ENCODE measurements around the gene SLC32A1.

Gene SLC32A1, protein sequence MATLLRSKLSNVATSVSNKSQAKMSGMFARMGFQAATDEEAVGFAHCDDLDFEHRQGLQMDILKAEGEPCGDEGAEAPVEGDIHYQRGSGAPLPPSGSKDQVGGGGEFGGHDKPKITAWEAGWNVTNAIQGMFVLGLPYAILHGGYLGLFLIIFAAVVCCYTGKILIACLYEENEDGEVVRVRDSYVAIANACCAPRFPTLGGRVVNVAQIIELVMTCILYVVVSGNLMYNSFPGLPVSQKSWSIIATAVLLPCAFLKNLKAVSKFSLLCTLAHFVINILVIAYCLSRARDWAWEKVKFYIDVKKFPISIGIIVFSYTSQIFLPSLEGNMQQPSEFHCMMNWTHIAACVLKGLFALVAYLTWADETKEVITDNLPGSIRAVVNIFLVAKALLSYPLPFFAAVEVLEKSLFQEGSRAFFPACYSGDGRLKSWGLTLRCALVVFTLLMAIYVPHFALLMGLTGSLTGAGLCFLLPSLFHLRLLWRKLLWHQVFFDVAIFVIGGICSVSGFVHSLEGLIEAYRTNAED

DNA sequence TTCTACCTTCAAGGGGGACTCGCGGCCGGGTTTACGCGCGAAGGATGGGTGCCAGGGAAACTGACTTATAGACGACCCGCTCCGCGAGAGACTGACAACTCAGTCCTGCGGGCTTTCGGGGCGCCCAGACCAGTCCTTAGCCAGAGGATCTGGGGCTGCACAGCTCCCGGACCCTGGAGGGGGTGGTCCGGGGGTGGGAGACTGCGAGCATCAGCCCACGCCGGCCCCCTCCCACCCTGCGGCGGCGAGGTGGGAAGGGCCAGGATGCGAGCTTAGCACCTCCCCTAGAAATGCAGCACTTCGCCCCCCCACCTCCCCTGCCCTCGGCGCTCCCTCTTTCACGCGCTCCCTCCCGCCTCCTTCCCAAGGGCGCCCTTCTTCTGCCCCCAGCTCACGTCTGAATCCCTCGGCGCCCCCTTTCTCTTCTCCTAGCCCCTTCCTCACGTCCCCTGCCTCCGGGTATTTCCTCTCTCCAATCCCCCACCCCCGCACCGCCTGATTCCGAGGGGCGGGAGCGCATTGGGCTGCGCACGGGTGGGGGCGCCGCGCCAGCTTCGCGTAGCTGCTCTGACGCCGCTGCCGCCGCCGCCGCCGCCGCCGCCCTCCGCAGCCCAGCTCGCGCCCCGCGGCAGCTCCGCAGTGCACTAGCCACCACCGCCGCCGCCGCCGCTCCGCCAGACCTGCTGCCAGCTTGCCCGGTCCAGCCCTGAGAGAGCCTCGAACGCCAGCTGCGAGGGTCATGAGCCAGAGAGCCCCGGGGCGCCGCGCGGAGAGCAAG is at the start of gene SLC32A1:
TSS of gene SLC32A1 (plus strand) at position 639 of the 778 bp plus-strand sequence. CDS start 239 bp downstream, outside the sequence.
- H3K4me1 ChIP-seq (ENCODE audit: insufficient read depth, low read length) = peaks cover 10% of the 10 kb centered on the region; the same call in 1 of the 2 replicates
- no peaks in the 10 kb centered on the region for H3K36me3 ChIP-seq (ENCODE audit: insufficient read depth, low read depth, low read length)
- no peak within 1 kb of the TSS for H3K9ac ChIP-seq (ENCODE audit: low read depth, low read length)
- no peak within 1 kb of the TSS for H3K27ac ChIP-seq (ENCODE audit: low read length)
- peaks cover 100% of the 10 kb centered on the region for H3K27me3 ChIP-seq (ENCODE audit: insufficient read depth, low read length)
- peaks cover 4% of the 10 kb centered on the region; the same call in 1 of the 2 replicates for H3K9me3 ChIP-seq (ENCODE audit: insufficient read depth, low read depth, low read length)
- peak within 1 kb of the TSS; percentile 54 for H3K4me3 ChIP-seq (ENCODE audit: low read length)

DNA sequence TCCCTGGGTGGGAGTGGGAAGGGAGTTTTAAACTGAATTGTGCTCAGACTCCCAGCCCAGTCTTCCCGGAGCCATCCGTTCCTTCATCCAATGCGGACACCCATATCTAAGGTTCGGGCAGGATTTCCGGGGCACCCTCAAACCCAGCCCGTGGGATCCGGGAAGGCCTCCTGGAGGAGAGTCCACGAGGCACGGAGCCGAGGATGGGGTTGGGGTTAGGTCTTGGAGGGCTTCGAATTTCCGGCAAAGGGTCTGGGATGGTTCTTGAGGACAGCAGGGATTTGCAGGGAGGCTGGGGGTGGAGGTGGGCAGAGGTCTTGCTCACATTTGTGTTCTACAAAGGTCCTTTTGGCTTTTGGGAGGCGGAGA is 49.5 kb upstream of the SLC32A1 start:
- Histone ChIP-seq H3K27ac (ENCODE audit: low read length) (no peak overlapping the region), H3K36me3 (ENCODE audit: insufficient read depth, low read depth, low read length) (no peaks in the 10 kb centered on the region), H3K9ac (ENCODE audit: low read depth, low read length) (peak overlapping the region; percentile 59; the same call in 1 of the 2 replicates), H3K27me3 (ENCODE audit: insufficient read depth, low read length) (peaks cover 91% of the 10 kb centered on the region), H3K4me1 (ENCODE audit: insufficient read depth, low read length) (peaks cover 6% of the 10 kb centered on the region; the same call in 1 of the 2 replicates), H3K4me3 (ENCODE audit: low read length) (peak overlapping the region; percentile 66), H3K9me3 (ENCODE audit: insufficient read depth, low read depth, low read length) (no peaks in the 10 kb centered on the region)

GRCh38 chr20:38676576-38676975 is 47.7 kb upstream of the SLC32A1 start:
- Histone ChIP-seq H3K4me3 (ENCODE audit: low read length) (no peak overlapping the region), H3K4me1 (ENCODE audit: insufficient read depth, low read length) (no peaks in the 10 kb centered on the region; the same call in 1 of the 2 replicates), H3K27ac (ENCODE audit: low read length) (no peak overlapping the region), H3K27me3 (ENCODE audit: insufficient read depth, low read length) (peaks cover 83% of the 10 kb centered on the region), H3K9me3 (ENCODE audit: insufficient read depth, low read depth, low read length) (no peaks in the 10 kb centered on the region), H3K36me3 (ENCODE audit: insufficient read depth, low read depth, low read length) (no peaks in the 10 kb centered on the region), H3K9ac (ENCODE audit: low read depth, low read length) (no peak overlapping the region)

DNA sequence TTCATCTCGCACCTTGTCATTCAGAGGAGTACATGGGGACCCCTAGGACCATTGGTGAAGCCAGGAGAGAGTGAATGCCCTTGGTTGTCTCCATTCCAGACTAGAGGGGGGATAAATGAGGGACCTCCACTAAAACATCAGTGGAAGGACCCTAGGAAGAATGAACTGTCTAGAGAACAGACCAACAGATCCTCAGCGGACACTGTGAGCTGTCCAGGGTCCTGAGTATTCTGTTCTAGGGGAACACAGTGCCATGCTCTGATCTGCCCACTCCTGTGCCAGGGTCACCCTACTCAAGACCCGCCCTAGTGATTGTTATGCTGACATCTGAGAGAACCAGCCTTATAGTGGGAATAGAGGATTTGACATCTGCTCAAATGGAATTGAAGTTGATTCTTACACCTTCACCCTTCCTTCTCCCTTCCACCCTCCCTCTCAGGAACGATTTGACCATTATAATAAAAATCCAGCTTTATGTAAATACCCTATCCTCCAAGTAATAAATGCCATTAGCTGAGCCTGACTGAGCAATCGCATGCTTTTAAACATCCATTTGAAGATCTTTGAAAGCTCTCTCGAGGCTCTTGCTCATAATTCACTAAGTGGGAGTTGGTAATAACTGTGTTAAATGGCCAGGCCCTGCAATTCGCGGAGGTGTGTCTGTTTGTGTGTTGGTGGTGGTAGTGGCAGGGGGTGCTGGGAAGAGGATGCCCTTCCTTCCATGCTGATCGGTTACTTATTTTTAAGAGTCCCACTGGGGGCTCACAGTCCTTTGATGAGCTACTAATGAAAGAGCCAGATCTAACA is 43.6 kb upstream of the SLC32A1 start:
- H3K9ac ChIP-seq (ENCODE audit: low read depth, low read length) = no peak overlapping the region
- H3K36me3 ChIP-seq (ENCODE audit: insufficient read depth, low read depth, low read length) = no peaks in the 10 kb centered on the region
- no peaks in the 10 kb centered on the region for H3K4me1 ChIP-seq (ENCODE audit: insufficient read depth, low read length)
- no peaks in the 10 kb centered on the region for H3K9me3 ChIP-seq (ENCODE audit: insufficient read depth, low read depth, low read length)
- peaks cover 75% of the 10 kb centered on the region for H3K27me3 ChIP-seq (ENCODE audit: insufficient read depth, low read length)
- H3K4me3 ChIP-seq (ENCODE audit: low read length) = no peak overlapping the region
- H3K27ac ChIP-seq (ENCODE audit: low read length) = no peak overlapping the region

DNA sequence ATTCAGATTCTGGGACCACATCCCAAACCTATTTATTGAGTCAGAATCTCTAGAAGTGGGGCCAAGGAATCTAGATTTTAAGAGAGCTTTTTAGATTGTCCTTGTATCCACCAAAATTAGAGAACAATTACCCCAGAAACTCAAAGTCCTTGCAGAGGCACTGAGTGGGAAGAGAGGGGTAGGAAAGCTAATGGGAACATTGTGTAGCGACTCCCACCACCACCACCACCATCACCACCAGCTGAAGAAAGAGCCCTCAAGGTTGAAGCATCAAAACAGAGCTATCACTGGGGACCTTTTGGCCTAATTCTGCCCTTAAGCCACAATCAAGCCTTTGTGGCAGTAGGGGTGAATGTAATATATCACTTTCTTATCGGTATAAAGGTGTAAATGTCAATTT is 39.0 kb upstream of the SLC32A1 start:
- no peaks in the 10 kb centered on the region for H3K9me3 ChIP-seq (ENCODE audit: insufficient read depth, low read depth, low read length)
- no peaks in the 10 kb centered on the region for H3K36me3 ChIP-seq (ENCODE audit: insufficient read depth, low read depth, low read length)
- H3K27me3 ChIP-seq (ENCODE audit: insufficient read depth, low read length) = peaks cover 71% of the 10 kb centered on the region
- no peak overlapping the region for H3K9ac ChIP-seq (ENCODE audit: low read depth, low read length)
- H3K27ac ChIP-seq (ENCODE audit: low read length) = no peak overlapping the region
- no peaks in the 10 kb centered on the region for H3K4me1 ChIP-seq (ENCODE audit: insufficient read depth, low read length)
- no peak overlapping the region for H3K4me3 ChIP-seq (ENCODE audit: low read length)

GRCh38 chr20:38685853-38686473 is 38.3 kb upstream of the SLC32A1 start:
- H3K9me3 ChIP-seq (ENCODE audit: insufficient read depth, low read depth, low read length) = no peaks in the 10 kb centered on the region
- H3K9ac ChIP-seq (ENCODE audit: low read depth, low read length) = no peak overlapping the region
- no peaks in the 10 kb centered on the region for H3K36me3 ChIP-seq (ENCODE audit: insufficient read depth, low read depth, low read length)
- H3K27me3 ChIP-seq (ENCODE audit: insufficient read depth, low read length) = peaks cover 74% of the 10 kb centered on the region
- no peak overlapping the region for H3K27ac ChIP-seq (ENCODE audit: low read length)
- H3K4me1 ChIP-seq (ENCODE audit: insufficient read depth, low read length) = no peaks in the 10 kb centered on the region
- H3K4me3 ChIP-seq (ENCODE audit: low read length) = no peak overlapping the region

DNA sequence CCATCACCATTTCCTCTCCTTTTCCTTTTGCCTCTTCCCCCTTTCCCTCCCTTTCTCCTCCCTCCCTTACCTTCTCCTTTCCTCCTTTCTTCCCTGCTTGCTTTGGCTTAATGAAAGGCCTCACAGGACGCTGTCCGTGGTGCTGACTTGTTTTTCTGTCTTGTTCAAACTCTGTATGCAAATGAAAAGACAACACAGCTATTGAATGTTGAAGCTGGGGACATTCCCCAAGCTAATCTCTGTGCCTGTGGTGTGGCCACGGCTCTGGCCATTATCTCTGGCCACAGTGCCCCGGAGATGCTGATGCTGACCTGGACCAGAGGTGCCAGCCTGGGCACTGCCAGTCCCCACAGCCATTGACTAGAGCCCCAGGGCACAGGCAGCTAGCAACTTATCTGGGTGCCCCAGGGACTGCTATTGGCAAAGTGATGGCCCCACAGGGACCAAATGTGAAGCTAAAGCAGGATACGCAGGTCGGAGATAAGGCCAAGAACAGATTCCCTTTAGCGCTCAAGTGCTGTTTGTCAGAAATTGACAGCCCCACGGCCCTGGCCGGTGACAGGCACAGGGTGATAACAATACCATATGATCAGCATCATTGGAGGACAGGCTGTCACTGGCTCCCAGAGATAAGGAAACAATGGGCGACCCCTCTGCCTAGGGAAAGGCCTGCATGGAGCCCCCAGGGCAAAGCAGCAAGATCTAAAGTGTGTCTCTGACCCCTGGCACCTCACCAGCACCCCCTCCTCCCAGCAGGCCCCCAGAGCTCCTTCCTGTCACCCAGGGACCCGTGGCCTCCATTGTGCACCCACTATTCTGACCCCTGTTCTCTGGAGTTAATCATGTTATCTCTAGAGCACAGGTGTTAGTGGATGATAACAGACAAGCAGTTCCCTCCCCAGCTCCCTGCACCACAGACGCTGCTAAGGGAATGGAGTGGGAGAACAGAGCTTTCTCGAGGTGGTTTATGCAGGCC is 31.6 kb upstream of the SLC32A1 start:
- no peaks in the 10 kb centered on the region for H3K36me3 ChIP-seq (ENCODE audit: insufficient read depth, low read depth, low read length)
- no peak overlapping the region for H3K27ac ChIP-seq (ENCODE audit: low read length)
- H3K9me3 ChIP-seq (ENCODE audit: insufficient read depth, low read depth, low read length) = no peaks in the 10 kb centered on the region
- no peak overlapping the region for H3K4me3 ChIP-seq (ENCODE audit: low read length)
- peaks cover 33% of the 10 kb centered on the region for H3K27me3 ChIP-seq (ENCODE audit: insufficient read depth, low read length)
- H3K4me1 ChIP-seq (ENCODE audit: insufficient read depth, low read length) = no peaks in the 10 kb centered on the region
- H3K9ac ChIP-seq (ENCODE audit: low read depth, low read length) = no peak overlapping the region

GRCh38 chr20:38697306-38697705 is 27.0 kb upstream of the SLC32A1 start:
- H3K27me3 ChIP-seq (ENCODE audit: insufficient read depth, low read length) = peaks cover 15% of the 10 kb centered on the region; the same call in 1 of the 2 replicates
- no peak overlapping the region for H3K9ac ChIP-seq (ENCODE audit: low read depth, low read length)
- H3K4me1 ChIP-seq (ENCODE audit: insufficient read depth, low read length) = peaks cover 6% of the 10 kb centered on the region; the same call in 1 of the 2 replicates
- H3K36me3 ChIP-seq (ENCODE audit: insufficient read depth, low read depth, low read length) = no peaks in the 10 kb centered on the region
- no peak overlapping the region for H3K4me3 ChIP-seq (ENCODE audit: low read length)
- H3K9me3 ChIP-seq (ENCODE audit: insufficient read depth, low read depth, low read length) = no peaks in the 10 kb centered on the region
- H3K27ac ChIP-seq (ENCODE audit: low read length) = no peak overlapping the region

DNA sequence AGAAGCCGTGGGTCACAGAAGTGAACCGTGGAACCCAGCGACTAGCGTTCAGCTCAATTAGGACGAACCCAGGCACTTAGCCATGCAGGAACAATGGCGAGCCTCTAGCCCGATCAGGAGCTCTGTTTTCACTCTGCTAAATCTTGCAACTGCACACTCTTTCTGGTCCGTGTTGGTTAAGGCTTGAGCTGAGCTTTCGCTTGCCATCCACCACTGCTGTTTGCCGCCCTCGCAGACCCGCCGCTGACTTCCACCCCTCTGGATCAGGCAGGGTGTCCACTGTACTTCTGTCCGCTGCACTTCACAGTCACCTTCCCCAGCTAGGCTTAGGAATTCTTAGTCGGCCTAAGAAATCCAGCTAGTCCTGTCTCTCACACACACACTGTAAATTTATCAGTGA is 25.7 kb upstream of the SLC32A1 start:
- Histone ChIP-seq H3K36me3 (ENCODE audit: insufficient read depth, low read depth, low read length) (no peaks in the 10 kb centered on the region), H3K27ac (ENCODE audit: low read length) (no peak overlapping the region), H3K4me1 (ENCODE audit: insufficient read depth, low read length) (peaks cover 6% of the 10 kb centered on the region; the same call in 1 of the 2 replicates), H3K4me3 (ENCODE audit: low read length) (no peak overlapping the region), H3K9ac (ENCODE audit: low read depth, low read length) (no peak overlapping the region), H3K9me3 (ENCODE audit: insufficient read depth, low read depth, low read length) (no peaks in the 10 kb centered on the region), H3K27me3 (ENCODE audit: insufficient read depth, low read length) (peaks cover 24% of the 10 kb centered on the region; the same call in 1 of the 2 replicates)

DNA sequence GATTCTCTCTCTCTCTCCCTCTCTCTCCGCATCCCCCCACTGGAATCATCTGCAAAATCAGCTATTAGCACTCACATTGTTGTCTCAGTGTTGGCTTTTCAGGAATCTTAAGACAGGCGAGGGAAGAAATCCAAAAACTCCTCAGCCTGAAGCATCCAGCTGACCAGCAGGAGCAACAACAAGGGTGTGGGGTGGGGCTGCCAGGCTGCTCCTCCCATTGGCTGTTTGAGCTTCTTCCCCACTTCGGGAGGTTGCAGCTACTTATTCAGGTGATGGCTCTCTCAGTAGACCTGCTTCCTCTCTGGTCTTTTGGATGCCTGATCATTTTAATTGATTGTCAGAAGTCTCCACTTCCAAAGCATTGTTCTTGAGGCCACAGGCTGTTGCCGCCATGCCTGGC is 24.1 kb upstream of the SLC32A1 start:
- Histone ChIP-seq H3K36me3 (ENCODE audit: insufficient read depth, low read depth, low read length) (no peaks in the 10 kb centered on the region), H3K9me3 (ENCODE audit: insufficient read depth, low read depth, low read length) (no peaks in the 10 kb centered on the region), H3K27me3 (ENCODE audit: insufficient read depth, low read length) (peaks cover 24% of the 10 kb centered on the region; the same call in 1 of the 2 replicates), H3K4me3 (ENCODE audit: low read length) (no peak overlapping the region), H3K9ac (ENCODE audit: low read depth, low read length) (no peak overlapping the region), H3K4me1 (ENCODE audit: insufficient read depth, low read length) (peaks cover 6% of the 10 kb centered on the region; the same call in 1 of the 2 replicates), H3K27ac (ENCODE audit: low read length) (no peak overlapping the region)

Measured in iPS-20b (cell line).